ENCODE measurements around the gene RAB38.

DNA sequence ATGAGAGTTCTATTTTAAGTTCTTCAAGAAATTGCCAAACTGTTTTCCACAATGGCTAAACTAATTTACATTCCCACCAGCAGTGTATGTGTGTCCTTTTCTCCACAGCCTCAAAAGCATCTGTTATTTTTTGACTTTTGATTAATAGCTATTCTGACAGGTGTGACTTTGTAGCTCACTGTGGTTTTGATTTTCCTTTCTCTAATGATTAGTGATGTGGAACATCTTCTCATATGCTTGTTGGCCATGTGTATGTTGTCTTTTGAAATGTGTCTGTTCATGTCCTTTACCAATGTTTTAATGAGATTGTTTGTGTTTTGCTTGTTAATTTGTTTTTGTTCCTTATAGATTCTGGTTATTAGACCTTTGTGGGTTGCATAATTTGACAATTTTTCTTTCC is 18.0 kb upstream of the RAB38 start:
- TF ChIP-seq, protein P1, sequence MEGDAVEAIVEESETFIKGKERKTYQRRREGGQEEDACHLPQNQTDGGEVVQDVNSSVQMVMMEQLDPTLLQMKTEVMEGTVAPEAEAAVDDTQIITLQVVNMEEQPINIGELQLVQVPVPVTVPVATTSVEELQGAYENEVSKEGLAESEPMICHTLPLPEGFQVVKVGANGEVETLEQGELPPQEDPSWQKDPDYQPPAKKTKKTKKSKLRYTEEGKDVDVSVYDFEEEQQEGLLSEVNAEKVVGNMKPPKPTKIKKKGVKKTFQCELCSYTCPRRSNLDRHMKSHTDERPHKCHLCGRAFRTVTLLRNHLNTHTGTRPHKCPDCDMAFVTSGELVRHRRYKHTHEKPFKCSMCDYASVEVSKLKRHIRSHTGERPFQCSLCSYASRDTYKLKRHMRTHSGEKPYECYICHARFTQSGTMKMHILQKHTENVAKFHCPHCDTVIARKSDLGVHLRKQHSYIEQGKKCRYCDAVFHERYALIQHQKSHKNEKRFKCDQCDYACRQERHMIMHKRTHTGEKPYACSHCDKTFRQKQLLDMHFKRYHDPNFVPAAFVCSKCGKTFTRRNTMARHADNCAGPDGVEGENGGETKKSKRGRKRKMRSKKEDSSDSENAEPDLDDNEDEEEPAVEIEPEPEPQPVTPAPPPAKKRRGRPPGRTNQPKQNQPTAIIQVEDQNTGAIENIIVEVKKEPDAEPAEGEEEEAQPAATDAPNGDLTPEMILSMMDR (IDR thresholded peaks at IDR 0.05; ENCODE audit: insufficient read depth, low read length) = no peak
- TF ChIP-seq SPI1 (IDR thresholded peaks at IDR 0.05; ENCODE audit: borderline replicate concordance, low read depth) (no peak), GABPA (IDR thresholded peaks at IDR 0.05; ENCODE audit: low read depth) (no peak), POLR2AphosphoS5 (IDR thresholded peaks at IDR 0.05; ENCODE audit: low read depth) (no peak)
- TF ChIP-seq, protein P2, sequence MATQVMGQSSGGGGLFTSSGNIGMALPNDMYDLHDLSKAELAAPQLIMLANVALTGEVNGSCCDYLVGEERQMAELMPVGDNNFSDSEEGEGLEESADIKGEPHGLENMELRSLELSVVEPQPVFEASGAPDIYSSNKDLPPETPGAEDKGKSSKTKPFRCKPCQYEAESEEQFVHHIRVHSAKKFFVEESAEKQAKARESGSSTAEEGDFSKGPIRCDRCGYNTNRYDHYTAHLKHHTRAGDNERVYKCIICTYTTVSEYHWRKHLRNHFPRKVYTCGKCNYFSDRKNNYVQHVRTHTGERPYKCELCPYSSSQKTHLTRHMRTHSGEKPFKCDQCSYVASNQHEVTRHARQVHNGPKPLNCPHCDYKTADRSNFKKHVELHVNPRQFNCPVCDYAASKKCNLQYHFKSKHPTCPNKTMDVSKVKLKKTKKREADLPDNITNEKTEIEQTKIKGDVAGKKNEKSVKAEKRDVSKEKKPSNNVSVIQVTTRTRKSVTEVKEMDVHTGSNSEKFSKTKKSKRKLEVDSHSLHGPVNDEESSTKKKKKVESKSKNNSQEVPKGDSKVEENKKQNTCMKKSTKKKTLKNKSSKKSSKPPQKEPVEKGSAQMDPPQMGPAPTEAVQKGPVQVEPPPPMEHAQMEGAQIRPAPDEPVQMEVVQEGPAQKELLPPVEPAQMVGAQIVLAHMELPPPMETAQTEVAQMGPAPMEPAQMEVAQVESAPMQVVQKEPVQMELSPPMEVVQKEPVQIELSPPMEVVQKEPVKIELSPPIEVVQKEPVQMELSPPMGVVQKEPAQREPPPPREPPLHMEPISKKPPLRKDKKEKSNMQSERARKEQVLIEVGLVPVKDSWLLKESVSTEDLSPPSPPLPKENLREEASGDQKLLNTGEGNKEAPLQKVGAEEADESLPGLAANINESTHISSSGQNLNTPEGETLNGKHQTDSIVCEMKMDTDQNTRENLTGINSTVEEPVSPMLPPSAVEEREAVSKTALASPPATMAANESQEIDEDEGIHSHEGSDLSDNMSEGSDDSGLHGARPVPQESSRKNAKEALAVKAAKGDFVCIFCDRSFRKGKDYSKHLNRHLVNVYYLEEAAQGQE (IDR thresholded peaks at IDR 0.05; ENCODE audit: insufficient replicate concordance, low read depth) = no peak
